Mesothelial cell of epicardium (in vitro differentiated cells): ENCODE results near the gene TFDP1. TPM values are rescaled to one million over a fixed set of nuclear protein-coding genes. Genes with fewer than 3 reads are reported as not detected.

Source experiments
- DNase-seq, 2 experiments: peaks; one replicate each; pipeline ENCODE4 v3.0.0; 2021; ENCODE audit warnings: low spot score in 2 of 2; ENCODE audit not compliant: unreplicated experiment in 2 of 2
- H3K27ac Mint-ChIP-seq: 2 replicates; pipeline ENCODE4 v1.8.0; 2021; ENCODE audit warnings: mixed read lengths
- H3K27me3 Mint-ChIP-seq: 2 replicates; pipeline ENCODE4 v1.8.0; 2021; ENCODE audit warnings: low read depth, mixed read lengths
- H3K36me3 Mint-ChIP-seq: 2 replicates; pipeline ENCODE4 v1.8.0; 2021; ENCODE audit warnings: mixed read lengths
- H3K4me1 Mint-ChIP-seq: 2 replicates; pipeline ENCODE4 v1.8.0; 2021; ENCODE audit warnings: mixed read lengths
- H3K4me3 Mint-ChIP-seq: 2 replicates; pipeline ENCODE4 v1.8.0; 2021; ENCODE audit warnings: mild to moderate bottlenecking, moderate library complexity, mixed read lengths
- H3K9me3 Mint-ChIP-seq: 2 replicates; pipeline ENCODE4 v1.8.0; 2021; ENCODE audit warnings: mixed read lengths
- CTCF ChIP-seq: fragments of 200-600 bp; sonication (generic); IDR thresholded peaks from one replicate; pipeline ENCODE4 v1.5.0; 2021; ENCODE audit warnings: antibody characterized with exemption; ENCODE audit not compliant: unreplicated experiment
- total RNA-seq: library from RNA; stranded (reverse); gene quantifications from 3 replicates; pipeline ENCODE4 v1.2.1, GENCODE V29; 2021

Gene TFDP1
- total RNA-seq, 1 donor from 2014 or later = 52.6 TPM

- no peak overlapping the region for H3K4me3 Mint-ChIP-seq
- no peak for DNase-seq
- TF ChIP-seq CTCF = no peak
- no peaks in the 10 kb centered on the region for H3K4me1 Mint-ChIP-seq
- H3K27me3 Mint-ChIP-seq = no peaks in the 10 kb centered on the region
- peaks cover 31% of the 10 kb centered on the region for H3K9me3 Mint-ChIP-seq
- no peak overlapping the region for H3K27ac Mint-ChIP-seq
- H3K36me3 Mint-ChIP-seq = peaks cover 36% of the 10 kb centered on the region
Observed at GRCh38 chr13:113645329-113645728, 60.8 kb downstream of the TFDP1 start.

- Mint-ChIP-seq H3K4me3 (no peak overlapping the region), H3K9me3 (peaks cover 28% of the 10 kb centered on the region), H3K36me3 (peaks cover 28% of the 10 kb centered on the region), H3K27me3 (no peaks in the 10 kb centered on the region), H3K4me1 (no peaks in the 10 kb centered on the region), H3K27ac (no peak overlapping the region)
- TF ChIP-seq CTCF = no peak
- peak in 1 of 2 experiments; percentile 3 for DNase-seq
Observed at GRCh38 chr13:113646376-113646775, 61.8 kb downstream of the TFDP1 start.

GRCh38 chr13:113646921-113647340, 62.4 kb downstream of the TFDP1 start:
- Mint-ChIP-seq H3K4me3 (no peak overlapping the region), H3K36me3 (peaks cover 24% of the 10 kb centered on the region)

GRCh38 chr13:113647351-113648215, 63.0 kb downstream of the TFDP1 start:
- no peak overlapping the region for H3K4me3 Mint-ChIP-seq
- H3K4me1 Mint-ChIP-seq = no peaks in the 10 kb centered on the region

More at GRCh38 chr13:113646921-113647340, 62.4 kb downstream of the TFDP1 start:
- H3K4me1 Mint-ChIP-seq = no peaks in the 10 kb centered on the region
- TF ChIP-seq CTCF = no peak
- no peaks in the 10 kb centered on the region for H3K27me3 Mint-ChIP-seq
- H3K9me3 Mint-ChIP-seq = peaks cover 26% of the 10 kb centered on the region
- H3K27ac Mint-ChIP-seq = no peak overlapping the region
- peak; percentile 5 to 29 for DNase-seq

GRCh38 chr13:113648216-113648610, 63.7 kb downstream of the TFDP1 start:
- Mint-ChIP-seq H3K4me3 (no peak overlapping the region), H3K27ac (no peak overlapping the region), H3K9me3 (peaks cover 13% of the 10 kb centered on the region), H3K4me1 (no peaks in the 10 kb centered on the region), H3K36me3 (peaks cover 12% of the 10 kb centered on the region), H3K27me3 (no peaks in the 10 kb centered on the region)
- DNase-seq = peak; percentile 10 to 29
- TF ChIP-seq CTCF = no peak

More at GRCh38 chr13:113647351-113648215, 63.0 kb downstream of the TFDP1 start:
- H3K27me3 Mint-ChIP-seq = no peaks in the 10 kb centered on the region
- TF ChIP-seq CTCF = no peak
- peak; percentile 13 to 38 for DNase-seq
- peaks cover 17% of the 10 kb centered on the region for H3K36me3 Mint-ChIP-seq
- peak overlapping the region; percentile 32 for H3K27ac Mint-ChIP-seq
- H3K9me3 Mint-ChIP-seq = peaks cover 20% of the 10 kb centered on the region
